Measurements from ENCODE around the gene GFI1B. TPM values are rescaled to one million over a fixed set of nuclear protein-coding genes. Genes with fewer than 3 reads are reported as not detected.

Gene GFI1B
- total RNA-seq, 1 experiment from 2014 or later = 0.77 TPM

- ChIA-PET CTCF (interaction anchor here (1.0 to 5.8 kb wide), 11 partner anchors 9 to 157 kb away, joined by 3 to 63 read pairs (median 9); partner anchors contain the start of genes GFI1B and TSC1), POLR2A (interaction anchor here (1.4 to 1.6 kb wide), 4 partner anchors 9 to 113 kb away, joined by 3 to 5 read pairs (median 4); no protein-coding TSS in a partner anchor)
- DNase-seq (ENCODE audit: low spot score) = no peak
- TF ChIP-seq ZNF317 (CRISPR knock-in tag; IDR thresholded peaks at IDR 0.05; ENCODE audit: borderline replicate concordance, low read depth) (no peak), USF2 (CRISPR knock-in tag; IDR thresholded peaks at IDR 0.05) (no peak), CREM (CRISPR knock-in tag; IDR thresholded peaks at IDR 0.05) (no peak), ZNF121 (CRISPR knock-in tag; IDR thresholded peaks at IDR 0.05) (no peak), MLX (CRISPR knock-in tag; IDR thresholded peaks at IDR 0.05) (no peak), ATF1 (CRISPR knock-in tag; IDR thresholded peaks at IDR 0.05) (no peak), CBFB (CRISPR knock-in tag; IDR thresholded peaks at IDR 0.05; ENCODE audit: low read depth) (no peak), MAX (CRISPR knock-in tag; IDR thresholded peaks at IDR 0.05) (no peak), ZNF219 (CRISPR knock-in tag; IDR thresholded peaks at IDR 0.05; ENCODE audit: borderline replicate concordance) (no peak), GRHL2 (CRISPR knock-in tag; IDR thresholded peaks at IDR 0.05; ENCODE audit: insufficient replicate concordance, severe bottlenecking) (no peak), TP53 (CRISPR knock-in tag; IDR thresholded peaks at IDR 0.05) (no peak), SP1 (CRISPR knock-in tag; conservative IDR thresholded peaks at IDR 0.05) (no peak), FOXK1 (CRISPR knock-in tag; IDR thresholded peaks at IDR 0.05) (no peak), ARID4B (CRISPR knock-in tag; IDR thresholded peaks at IDR 0.05; ENCODE audit: borderline replicate concordance) (no peak), PRDM15 (CRISPR knock-in tag; IDR thresholded peaks at IDR 0.05) (no peak), ZMAT4 (CRISPR knock-in tag; IDR thresholded peaks at IDR 0.05) (no peak), USF1 (CRISPR knock-in tag; IDR thresholded peaks at IDR 0.05) (no peak), ATF3 (CRISPR knock-in tag; conservative IDR thresholded peaks at IDR 0.05) (no peak), JUN (CRISPR knock-in tag; IDR thresholded peaks at IDR 0.05) (no peak)
- no peaks in the 10 kb centered on the region for H3K9me3 Mint-ChIP-seq
- H3K27ac Mint-ChIP-seq = peak overlapping the region; percentile 69
- H3K27me3 Mint-ChIP-seq (ENCODE audit: low read depth) = 0 out of 2 replicates have a peak, but pooled peaks cover 3% of the 10 kb centered on the region
- H3K4me3 Mint-ChIP-seq = peak overlapping the region; percentile 99
- H3K36me3 Mint-ChIP-seq = peaks cover 8% of the 10 kb centered on the region
- no peak for ATAC-seq
- peaks cover 17% of the 10 kb centered on the region for H3K4me1 Mint-ChIP-seq
Observed at GRCh38 chr9:133031496-133031911, 53.0 kb downstream of the GFI1B start.

Data from WTC11 (cell line).